Gastrocnemius medialis (tissue), 4 donors: ENCODE data around the gene EFR3B. TPM values are rescaled to one million over a fixed set of nuclear protein-coding genes. Genes with fewer than 3 reads are reported as not detected.
"Not testable (repeated sequence)": the region's sequence is repeated elsewhere in the genome, so short reads cannot be mapped to it uniquely, and the experiment has no call there.

Experiments used
- ATAC-seq, 2 donors: fragments of 150-250 bp; one replicate each; pipeline ENCODE4 v1.9.1; 2016
- DNase-seq, 2 donors: peaks; one replicate each; pipeline ENCODE4 v3.0.0-alpha.2; 2019
- H3K27ac ChIP-seq, 4 donors: fragments of 200-600 bp; sonication (generic); 1 replicate in 1 of 4; 2 replicates in 3 of 4; pipeline ENCODE4 v1.5.1; 2016 to 2018; ENCODE audit warnings: mild to moderate bottlenecking in 2 of 4, moderate library complexity in 1 of 4
- H3K27me3 ChIP-seq, 3 donors: fragments of 200-600 bp; sonication (generic) in 2 of 3; 1 replicate in 1 of 3; 2 replicates in 2 of 3; pipeline versions ENCODE4 v1.5.1 to v1.6.0; 2016 to 2019; ENCODE audit warnings: mild to moderate bottlenecking in 1 of 3, moderate library complexity in 1 of 3
- H3K36me3 ChIP-seq, 2 donors: fragments of 200-600 bp; sonication (generic) in 1 of 2; one replicate each; pipeline ENCODE4 v1.5.1; 2017 to 2018
- H3K4me1 ChIP-seq, 2 donors: fragments of 200-600 bp; sonication (generic) in 1 of 2; one replicate each; pipeline ENCODE4 v1.5.1; 2016 to 2017; ENCODE audit warnings: mild to moderate bottlenecking in 2 of 2
- H3K4me3 ChIP-seq, 4 donors: fragments of 200-600 bp; sonication (generic) in 3 of 4; 1 replicate in 1 of 4; 2 replicates in 3 of 4; pipeline ENCODE4 v1.5.1; 2016 to 2019; ENCODE audit warnings: mild to moderate bottlenecking in 2 of 4
- H3K9me3 ChIP-seq, 3 donors: fragments of 200-600 bp; sonication (generic) in 2 of 3; 1 replicate in 1 of 3; 2 replicates in 2 of 3; pipeline ENCODE4 v1.5.1; 2016 to 2019
- POLR2A ChIP-seq, 2 donors: fragments of 450-650 bp; IDR thresholded peaks; one replicate each; pipeline ENCODE4 v1.6.1; 2017; ENCODE audit warnings: antibody characterized with exemption in 2 of 2, mild to moderate bottlenecking in 2 of 2, moderate library complexity in 2 of 2
- in situ Hi-C, 4 donors: fragments of 200-750 bp; cut with MboI; loops; one replicate each; pipeline versions ENCODE4 v1.15.0 to v1.8.0; 2017; ENCODE audit warnings: low sequenced_read_pairs in 4 of 4
- intact Hi-C: fragments of 100-400 bp; cut with DNase I; formaldehyde crosslinking; loops from one replicate; pipeline ENCODE4 v1.15.1; 2023; ENCODE audit warnings: low total_unique reads
- total RNA-seq, 4 donors: library from RNA; depleted of rRNA; stranded (reverse); fragments of >200 nt; gene quantifications; one replicate each; pipeline versions ENCODE4 v1.1.0 to v1.2.3, GENCODE V29; 2016
- TF ChIP-seq, protein P1 (sequence below), 5 experiments: fragments of 450-650 bp in 3 of 5; fragments of 200-600 bp in 2 of 5; sonication (generic) in 2 of 5; IDR thresholded peaks in 4 of 5; conservative IDR thresholded peaks in 1 of 5; 1 replicate in 4 of 5; 2 replicates in 1 of 5; pipeline ENCODE4 v1.5.1; 2016 to 2019; ENCODE audit warnings: antibody characterized with exemption in 5 of 5, mild to moderate bottlenecking in 3 of 5, moderate library complexity in 3 of 5

Gene EFR3B
- total RNA-seq, 4 donors from 2014 or later = 0.29 to 1.4 (median 0.67) TPM

DNA sequence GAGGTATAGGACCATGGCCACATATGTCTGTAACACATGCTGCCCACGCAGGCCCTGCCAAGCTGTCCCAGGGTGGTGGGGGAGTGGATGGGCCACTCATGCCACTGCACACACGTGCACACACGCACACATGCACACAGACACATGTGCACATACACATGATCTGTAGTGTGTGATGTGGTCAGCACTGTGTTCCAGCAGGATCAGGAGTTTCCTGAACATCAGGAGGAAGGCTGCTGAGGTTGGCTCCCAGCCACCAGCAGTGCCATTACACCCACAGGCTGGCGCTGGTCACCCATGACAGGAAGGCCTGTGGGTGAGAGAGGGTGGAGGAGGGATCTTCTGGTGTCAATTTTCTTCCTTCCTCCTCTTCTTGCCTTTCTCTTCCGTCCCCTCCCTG is 81.8 kb downstream of the EFR3B start:
- ATAC-seq = no peak
- intact Hi-C loops = no loop called here

DNA sequence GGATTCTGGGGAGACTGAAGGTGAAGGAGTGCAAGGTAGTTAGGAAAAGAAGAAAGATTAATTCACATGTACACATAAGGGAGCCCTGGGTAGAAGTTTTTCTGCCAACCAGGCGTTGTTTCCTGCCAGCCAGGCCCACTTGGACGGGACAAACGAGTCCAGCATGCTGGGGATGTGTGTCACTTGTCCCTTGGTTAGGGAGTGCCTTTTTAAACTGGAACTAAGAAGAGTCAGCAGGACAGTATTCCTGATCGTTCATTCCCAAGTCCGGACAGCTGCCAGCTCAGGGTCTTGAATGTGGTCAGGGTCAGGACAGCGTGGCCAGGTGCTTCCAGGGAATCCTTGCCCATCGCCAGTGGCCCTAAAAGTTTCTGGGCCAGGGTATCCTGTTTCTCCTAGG is 83.3 kb downstream of the EFR3B start:
- TF ChIP-seq, protein P1, sequence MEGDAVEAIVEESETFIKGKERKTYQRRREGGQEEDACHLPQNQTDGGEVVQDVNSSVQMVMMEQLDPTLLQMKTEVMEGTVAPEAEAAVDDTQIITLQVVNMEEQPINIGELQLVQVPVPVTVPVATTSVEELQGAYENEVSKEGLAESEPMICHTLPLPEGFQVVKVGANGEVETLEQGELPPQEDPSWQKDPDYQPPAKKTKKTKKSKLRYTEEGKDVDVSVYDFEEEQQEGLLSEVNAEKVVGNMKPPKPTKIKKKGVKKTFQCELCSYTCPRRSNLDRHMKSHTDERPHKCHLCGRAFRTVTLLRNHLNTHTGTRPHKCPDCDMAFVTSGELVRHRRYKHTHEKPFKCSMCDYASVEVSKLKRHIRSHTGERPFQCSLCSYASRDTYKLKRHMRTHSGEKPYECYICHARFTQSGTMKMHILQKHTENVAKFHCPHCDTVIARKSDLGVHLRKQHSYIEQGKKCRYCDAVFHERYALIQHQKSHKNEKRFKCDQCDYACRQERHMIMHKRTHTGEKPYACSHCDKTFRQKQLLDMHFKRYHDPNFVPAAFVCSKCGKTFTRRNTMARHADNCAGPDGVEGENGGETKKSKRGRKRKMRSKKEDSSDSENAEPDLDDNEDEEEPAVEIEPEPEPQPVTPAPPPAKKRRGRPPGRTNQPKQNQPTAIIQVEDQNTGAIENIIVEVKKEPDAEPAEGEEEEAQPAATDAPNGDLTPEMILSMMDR (IDR thresholded peaks at IDR 0.05 in 4 of 5, conservative IDR thresholded peaks at IDR 0.05 in 1 of 5) = no peak
- TF ChIP-seq POLR2A (IDR thresholded peaks at IDR 0.05) = no peak
- Histone ChIP-seq H3K9me3 (no peaks in the 10 kb centered on the region), H3K36me3 (no peaks in the 10 kb centered on the region), H3K27me3 (no peaks in the 10 kb centered on the region), H3K4me1 (no peaks in the 10 kb centered on the region), H3K27ac (no peak overlapping the region), H3K4me3 (no peak overlapping the region)
- ATAC-seq = no peak
- in situ Hi-C loops = loop anchor here in 3 of 4 donors (5.0 to 25.0 kb wide), 2 partner anchors 148 to 713 kb away; no protein-coding TSS in a partner anchor
- intact Hi-C loops = no loop called here
- no peak for DNase-seq

More for the DNA sequence above, 81.8 kb downstream of the EFR3B start:
- Histone ChIP-seq H3K27ac (no peak overlapping the region), H3K9me3 (no peaks in the 10 kb centered on the region), H3K4me3 (no peak overlapping the region), H3K27me3 (no peaks in the 10 kb centered on the region), H3K4me1 (no peaks in the 10 kb centered on the region), H3K36me3 (no peaks in the 10 kb centered on the region)
- DNase-seq = no peak
- in situ Hi-C loops = no loop called here
- no peak for TF ChIP-seq POLR2A (IDR thresholded peaks at IDR 0.05)
- TF ChIP-seq, protein P1 (IDR thresholded peaks at IDR 0.05 in 4 of 5, conservative IDR thresholded peaks at IDR 0.05 in 1 of 5) = no peak

GRCh38 chr2:25125976-25126375 is 84.1 kb downstream of the EFR3B start:
- Histone ChIP-seq H3K9me3 (no peaks in the 10 kb centered on the region), H3K4me3 (no peak overlapping the region)
- in situ Hi-C loops = loop anchor here in 3 of 4 donors (5.0 to 25.0 kb wide), 2 partner anchors 149 to 714 kb away; no protein-coding TSS in a partner anchor

DNA sequence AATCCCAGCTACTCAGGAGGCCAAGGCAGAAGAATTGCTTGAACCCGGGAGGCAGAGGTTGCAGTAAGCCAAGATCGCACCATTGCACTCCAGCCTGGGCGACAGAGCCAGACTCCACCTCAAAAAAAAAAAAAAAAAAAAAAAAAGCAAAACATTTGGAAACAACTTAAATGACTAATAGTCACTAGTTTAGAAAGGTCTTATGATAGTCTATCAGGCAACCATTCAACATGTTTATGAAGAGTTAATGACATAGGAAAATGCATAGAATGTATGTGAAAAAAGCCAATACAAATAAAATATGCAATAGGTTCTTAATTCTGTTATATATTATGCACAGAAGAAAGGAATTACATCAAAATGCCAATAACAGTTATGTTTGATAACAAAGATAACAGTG is 85.2 kb downstream of the EFR3B start:
- H3K4me1 ChIP-seq, H3K36me3 ChIP-seq, H3K9me3 ChIP-seq, H3K27ac ChIP-seq, intact Hi-C loops, H3K4me3 ChIP-seq, ATAC-seq, DNase-seq, H3K27me3 ChIP-seq: not testable (repeated sequence)
- in situ Hi-C loops = loop anchor here in 3 of 4 donors (5.0 to 25.0 kb wide), 2 partner anchors 150 to 715 kb away; no protein-coding TSS in a partner anchor

More at GRCh38 chr2:25125976-25126375, 84.1 kb downstream of the EFR3B start:
- TF ChIP-seq, protein P1 (IDR thresholded peaks at IDR 0.05 in 4 of 5, conservative IDR thresholded peaks at IDR 0.05 in 1 of 5) = no peak
- no peak for TF ChIP-seq POLR2A (IDR thresholded peaks at IDR 0.05)
- ATAC-seq (no peak), DNase-seq (no peak)
- intact Hi-C loops = no loop called here
- H3K27me3 ChIP-seq = no peaks in the 10 kb centered on the region
- H3K4me1 ChIP-seq = no peaks in the 10 kb centered on the region
- no peak overlapping the region for H3K27ac ChIP-seq
- no peaks in the 10 kb centered on the region for H3K36me3 ChIP-seq

DNA sequence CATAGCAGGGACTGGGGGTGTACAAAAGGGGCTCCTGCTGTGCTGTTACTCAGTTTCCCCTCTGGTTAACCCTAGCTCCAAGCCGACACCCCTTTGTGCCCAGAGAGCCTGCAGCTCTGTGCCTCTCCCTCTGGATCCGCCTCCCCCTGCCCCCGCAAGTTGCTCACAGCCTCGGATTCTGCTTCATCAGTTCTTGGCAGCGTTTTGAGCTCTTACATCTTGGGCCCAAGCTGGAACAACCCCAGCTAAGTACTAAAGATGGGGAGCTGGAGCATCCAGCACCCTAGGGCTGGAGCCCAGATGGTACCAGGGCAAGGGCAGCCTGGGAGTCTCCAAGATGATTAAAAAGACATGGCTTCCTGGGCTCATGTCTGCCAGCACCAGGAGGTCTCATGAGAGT is 85.8 kb downstream of the EFR3B start:
- ATAC-seq = no peak
- Histone ChIP-seq H3K27ac (no peak overlapping the region), H3K4me3 (no peak overlapping the region), H3K4me1 (no peaks in the 10 kb centered on the region), H3K27me3 (no peaks in the 10 kb centered on the region), H3K9me3 (no peaks in the 10 kb centered on the region), H3K36me3 (no peaks in the 10 kb centered on the region)
- DNase-seq = no peak
- TF ChIP-seq, protein P1 (IDR thresholded peaks at IDR 0.05 in 4 of 5, conservative IDR thresholded peaks at IDR 0.05 in 1 of 5) = no peak
- no peak for TF ChIP-seq POLR2A (IDR thresholded peaks at IDR 0.05)
- intact Hi-C loops = loop anchor here (2.0 kb wide), 1 partner anchor 85 kb away; the partner anchor contains the start of gene EFR3B
- in situ Hi-C loops = loop anchor here in 3 of 4 donors (5.0 to 25.0 kb wide), 2 partner anchors 150 to 715 kb away; no protein-coding TSS in a partner anchor
